K562 (cell line): ENCODE measurements around the gene DYRK1A. TPM values are rescaled to one million over a fixed set of nuclear protein-coding genes. Genes with fewer than 3 reads are reported as not detected.

Experiments used
- CAMTA2 ChIP-seq: fragments of 250-450 bp; sonication (Bioruptor Pico); conservative IDR thresholded peaks from 2 replicates; pipeline ENCODE4 v1.5.1; 2022
- CBX1 ChIP-seq: sonication (generic); IDR thresholded peaks from 2 replicates; pipeline ENCODE4 v1.6.1; 2016; ENCODE audit warnings: antibody characterized with exemption, low read depth, mild to moderate bottlenecking
- CHD2 ChIP-seq: IDR thresholded peaks from 2 replicates; pipeline ENCODE4 v1.6.1; 2011; ENCODE audit warnings: low read depth, low read length
- DMBX1 ChIP-seq: fragments of 250-450 bp; sonication (Bioruptor Pico); IDR thresholded peaks from 2 replicates; pipeline ENCODE4 v1.8.0; 2022; ENCODE audit warnings: inconsistent platforms, mild to moderate bottlenecking, moderate library complexity, borderline replicate concordance
- ELF2 ChIP-seq: fragments of 250-450 bp; sonication (Bioruptor Pico); IDR thresholded peaks from 2 replicates; pipeline ENCODE4 v1.5.0; 2021; ENCODE audit warnings: mild to moderate bottlenecking
- HMGN3 ChIP-seq: IDR thresholded peaks from 2 replicates; pipeline ENCODE4 v1.6.1; 2011; ENCODE audit warnings: borderline replicate concordance, low read depth, mild to moderate bottlenecking, mixed read lengths, low read length; ENCODE audit not compliant: insufficient read length; ENCODE audit errors: extremely low read depth
- IRF1 ChIP-seq: sonication (generic); formaldehyde crosslinking; IDR thresholded peaks from 2 replicates; pipeline ENCODE4 v1.8.0; 2022; ENCODE audit warnings: missing genetic modification reagents, mild to moderate bottlenecking, borderline replicate concordance
- KLF13 ChIP-seq: fragments of 450-650 bp; IDR thresholded peaks from 2 replicates; pipeline ENCODE4 v1.6.1; 2016; ENCODE audit warnings: missing genetic modification characterization, low read depth, mild to moderate bottlenecking, missing compliant biosample characterization, moderate library complexity, borderline replicate concordance
- MLLT1 ChIP-seq, 2 experiments: fragments of 450-650 bp; IDR thresholded peaks; 2 replicates each; pipeline ENCODE4 v1.6.1; 2016
- MYNN ChIP-seq, 2 experiments: sonication (generic); formaldehyde crosslinking in 1 of 2; IDR thresholded peaks; 2 replicates each; pipeline versions ENCODE4 v1.5.0 to v1.6.1; 2016 to 2020; ENCODE audit warnings: antibody characterized with exemption in 1 of 2, missing genetic modification reagents in 1 of 2
- NFE2L1 ChIP-seq: fragments of 450-650 bp; IDR thresholded peaks from 2 replicates; pipeline ENCODE4 v1.6.1; 2016; ENCODE audit warnings: missing genetic modification characterization, low read depth, mild to moderate bottlenecking, missing compliant biosample characterization, moderate library complexity, borderline replicate concordance
- NR3C1 ChIP-seq: sonication (generic); formaldehyde crosslinking; IDR thresholded peaks from 2 replicates; pipeline ENCODE4 v1.8.1; 2022; ENCODE audit warnings: missing genetic modification reagents
- PTBP1 ChIP-seq: fragments of 200-400 bp; formaldehyde crosslinking; IDR thresholded peaks from 2 replicates; pipeline ENCODE4 v1.6.1; 2017; ENCODE audit warnings: low read depth, low read length
- SRSF1 ChIP-seq: fragments of 200-400 bp; formaldehyde crosslinking; IDR thresholded peaks from 2 replicates; pipeline ENCODE4 v1.6.1; 2017; ENCODE audit warnings: mild to moderate bottlenecking, low read depth, low read length, moderate library complexity
- TAF1 ChIP-seq: IDR thresholded peaks from 2 replicates; pipeline ENCODE4 v1.6.1; 2011; ENCODE audit warnings: mild to moderate bottlenecking, low read length, moderate library complexity; ENCODE audit not compliant: insufficient read depth, control insufficient read depth, severe bottlenecking; ENCODE audit errors: extremely low read depth
- TARDBP ChIP-seq: fragments of 450-650 bp; IDR thresholded peaks from 2 replicates; pipeline ENCODE4 v1.6.1; 2016
- TEAD2 ChIP-seq: fragments of 450-650 bp; IDR thresholded peaks from 2 replicates; pipeline ENCODE4 v1.6.1; 2016; ENCODE audit warnings: missing genetic modification characterization, control low read depth, missing compliant biosample characterization
- USF2 ChIP-seq: sonication (generic); formaldehyde crosslinking; IDR thresholded peaks from 2 replicates; pipeline ENCODE4 v1.5.0; 2020; ENCODE audit warnings: missing genetic modification reagents
- YY1 ChIP-seq, 3 experiments: IDR thresholded peaks; 2 replicates each; pipeline ENCODE4 v1.6.1; 2011; ENCODE audit warnings: low read length in 2 of 3, mild to moderate bottlenecking in 2 of 3, moderate library complexity in 2 of 3, borderline replicate concordance in 1 of 3, control low read depth in 1 of 3, low read depth in 1 of 3; ENCODE audit not compliant: insufficient read depth in 3 of 3, insufficient replicate concordance in 2 of 3, control insufficient read depth in 1 of 3, insufficient read length in 1 of 3; ENCODE audit errors: extremely low read depth in 1 of 3
- ZBTB33 ChIP-seq: sonication (generic); formaldehyde crosslinking; IDR thresholded peaks from 2 replicates; pipeline ENCODE4 v1.8.1; 2023; ENCODE audit warnings: mild to moderate bottlenecking, missing genetic modification reagents
- ZEB2 ChIP-seq: fragments of 450-650 bp; IDR thresholded peaks from 2 replicates; pipeline ENCODE4 v1.6.1; 2016
- ZNF224 ChIP-seq: sonication (generic); formaldehyde crosslinking; IDR thresholded peaks from 2 replicates; pipeline ENCODE4 v1.8.0; 2022; ENCODE audit warnings: mild to moderate bottlenecking, missing genetic modification reagents
- polyA plus RNA-seq, 8 experiments: library from polyadenylated mRNA; depleted of rRNA in 4 of 8; stranded (reverse) in 5 of 8; unstranded in 3 of 8; fragments of >200 nt; fragmentation: Nextera tagmentation in 2 of 8; fragmentation: Illumina TruSeq in 1 of 8; extraction: Ambion mirVana in 2 of 8; extraction: Trizol in 1 of 8; gene quantifications; 2 replicates each; pipeline versions ENCODE4 v1.2.1 to v1.2.3, GENCODE V29; 2011 to 2014; ENCODE audit warnings: inconsistent platforms in 1 of 8, missing spikeins in 1 of 8
- total RNA-seq, 7 experiments: library from RNA; depleted of rRNA in 6 of 7; stranded (reverse); fragments of >200 nt in 6 of 7; fragmentation: Illumina TruSeq in 2 of 7; extraction: Trizol in 2 of 7; gene quantifications; 2 replicates each; pipeline versions ENCODE4 v1.2.1 to v1.2.3, GENCODE V29; 2011 to 2021; ENCODE audit warnings: low replicate concordance in 1 of 7

DYRK1A gene
- total and polyA plus RNA-seq, 9 of the 15 experiments (the other 6 are each of a cell fraction or from before 2014, with no cell fraction given) = 3.7 to 64.8 (median 42.3) TPM

DNA sequence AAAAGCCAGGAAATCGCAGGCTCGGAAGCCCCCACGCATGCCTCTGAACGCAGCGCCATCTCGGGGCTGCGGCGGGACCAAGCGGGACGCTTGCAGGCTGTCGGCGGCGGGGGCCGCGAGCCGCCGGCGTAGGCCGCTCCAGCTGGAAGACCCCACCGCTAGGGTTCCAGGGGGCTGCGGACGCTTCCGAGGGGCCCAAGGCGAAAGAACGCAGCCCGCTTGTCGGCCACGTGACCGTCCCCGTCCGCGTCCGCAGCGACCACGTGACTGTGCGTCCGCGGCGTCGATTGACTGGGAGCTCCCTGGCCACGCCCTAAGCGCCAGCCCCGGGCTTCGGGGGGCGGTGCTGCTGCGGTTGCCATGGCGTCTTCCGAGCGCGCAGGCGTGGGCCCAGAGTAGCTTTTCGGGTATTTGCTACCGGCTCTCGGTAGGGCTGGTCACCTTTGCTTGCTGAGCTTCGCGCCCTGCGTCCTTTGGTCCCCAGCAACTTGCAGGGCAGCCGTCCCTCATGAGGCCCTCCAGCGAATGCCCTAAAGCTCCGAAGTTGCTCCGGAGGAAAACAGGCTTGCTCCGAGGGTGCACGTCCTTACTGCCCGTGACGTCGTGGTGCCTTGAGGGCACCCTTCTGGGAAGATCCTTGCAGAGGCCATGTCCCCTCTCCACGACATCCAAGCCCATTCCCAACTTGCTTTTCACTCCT is 197.2 kb downstream of the DYRK1A start (continued):
- TF ChIP-seq USF2 (peak; percentile 100), CBX1 (peak; percentile 94), ZNF224 (peak; percentile 83; the same call in 1 of the 2 replicates), NR3C1 (peak; percentile 86; the same call in 1 of the 2 replicates), ZBTB33 (peak; percentile 86), IRF1 (0 out of 2 replicates have a peak, but pooled peaks have one; percentile 49), TEAD2 (tag) (no peak), YY1 (IDR thresholded peaks at IDR 0.05; ENCODE audit: borderline replicate concordance in 1 of 3, control insufficient read depth in 1 of 3, extremely low read depth in 1 of 3, insufficient read depth in 3 of 3, insufficient read length in 1 of 3, insufficient replicate concordance in 2 of 3, low read depth in 1 of 3, low read length in 2 of 3) (peak in 2 of 3 experiments; percentile 53 to 67), PTBP1 (no peak), DMBX1 (no peak), CAMTA2 (CRISPR knock-in tag) (no peak), TAF1 (peak; percentile 50), TARDBP (no peak), KLF13 (0 out of 2 replicates have a peak, but pooled peaks have one; percentile 17), MYNN (IDR thresholded peaks at IDR 0.05) (no peak), MYNN (CRISPR knock-in tag; IDR thresholded peaks at IDR 0.05) (no peak), SRSF1 (no peak), CHD2 (no peak), NFE2L1 (tag) (no peak), ELF2 (CRISPR knock-in tag) (peak; percentile 73; the same call in 1 of the 2 replicates), ZEB2 (no peak), HMGN3 (peak; percentile 96), MLLT1 (IDR thresholded peaks at IDR 0.05) (peak in 1 of 2 experiments; percentile 89; a peak in 1 of 4 replicates)
